Measurements from ENCODE around the gene ANGEL1.

Gene ANGEL1

GRCh38 chr14:76778546-76779215 lies 34.0 kb downstream of the ANGEL1 start:
- no peak for DNase-seq

- DNase-seq, result no peak
These were observed 35.0 kb downstream of the ANGEL1 start for GRCh38 chr14:76777721-76778120.

- no peak for DNase-seq
These were observed 36.0 kb downstream of the ANGEL1 start for GRCh38 chr14:76776428-76777251.

GRCh38 chr14:76775695-76776427 lies 36.8 kb downstream of the ANGEL1 start:
- no peak for DNase-seq

- DNase-seq, result no peak
These were observed 37.6 kb downstream of the ANGEL1 start for GRCh38 chr14:76774821-76775694.

- DNase-seq, result no peak
These were observed 38.5 kb downstream of the ANGEL1 start for GRCh38 chr14:76773956-76774820.

GRCh38 chr14:76773188-76773885 lies 39.3 kb downstream of the ANGEL1 start:
- DNase-seq, result no peak

GRCh38 chr14:76772300-76773187 lies 40.1 kb downstream of the ANGEL1 start:
- no peak for DNase-seq

GRCh38 chr14:76771437-76771980 lies 41.2 kb downstream of the ANGEL1 start:
- DNase-seq, result no peak

- DNase-seq, result no peak
These were observed 41.9 kb downstream of the ANGEL1 start for GRCh38 chr14:76770521-76771436.

GRCh38 chr14:76769636-76770292 lies 42.9 kb downstream of the ANGEL1 start:
- DNase-seq, result no peak

GRCh38 chr14:76768671-76769500 lies 43.8 kb downstream of the ANGEL1 start:
- DNase-seq, result no peak

GRCh38 chr14:76767681-76768656 lies 44.7 kb downstream of the ANGEL1 start:
- DNase-seq, result no peak

- DNase-seq, result no peak
These were observed 47.2 kb downstream of the ANGEL1 start for GRCh38 chr14:76765461-76765931.
